Right atrium auricular region (tissue), 2 donors: ENCODE results near the gene FAM204A. TPM values are rescaled to one million over a fixed set of nuclear protein-coding genes. Genes with fewer than 3 reads are reported as not detected.

Experiments used
- DNase-seq: peaks from one replicate; pipeline ENCODE4 v3.0.0-alpha.2; 2019; ENCODE audit warnings: low spot score
- H3K27ac ChIP-seq, 2 donors: fragments of 200-600 bp; sonication (generic); 1 replicate in 1 of 2; 2 replicates in 1 of 2; pipeline ENCODE4 v1.5.1; 2016 to 2019
- H3K27me3 ChIP-seq, 2 donors: fragments of 200-600 bp; sonication (generic); one replicate each; pipeline versions ENCODE4 v1.5.1 to v1.6.0; 2017 to 2019
- H3K36me3 ChIP-seq: fragments of 200-600 bp; sonication (generic); one replicate; pipeline ENCODE4 v1.5.1; 2016
- H3K4me1 ChIP-seq, 2 donors: fragments of 200-600 bp; sonication (generic); one replicate each; pipeline versions ENCODE4 v1.5.1 to v1.6.0; 2017 to 2019
- H3K4me3 ChIP-seq, 2 donors: fragments of 200-600 bp; sonication (generic); 1 replicate in 1 of 2; 2 replicates in 1 of 2; pipeline ENCODE4 v1.5.1; 2017 to 2019; ENCODE audit warnings: mild to moderate bottlenecking in 1 of 2, moderate library complexity in 1 of 2
- H3K9me3 ChIP-seq, 2 donors: fragments of 200-600 bp; sonication (generic); one replicate each; pipeline ENCODE4 v1.5.1; 2019
- CTCF ChIP-seq, 2 donors: fragments of 200-600 bp; sonication (generic); IDR thresholded peaks; one replicate each; pipeline ENCODE4 v1.5.1; 2019; ENCODE audit warnings: antibody characterized with exemption in 2 of 2
- total RNA-seq, 2 donors: library from RNA; depleted of rRNA; stranded (reverse); fragments of >200 nt; gene quantifications; one replicate each; pipeline ENCODE4 v1.1.0, GENCODE V29; 2016

Gene FAM204A
- total RNA-seq, 2 donors from 2014 or later, result 35.8 to 63.6 TPM

GRCh38 chr10:118255355-118255754 is 86.8 kb downstream of the FAM204A start:
- Histone ChIP-seq H3K9me3 (no peaks in the 10 kb centered on the region), H3K36me3 (no peaks in the 10 kb centered on the region), H3K27me3 (no peaks in the 10 kb centered on the region), H3K4me3 (no peak overlapping the region), H3K4me1 (no peaks in the 10 kb centered on the region), H3K27ac (no peak overlapping the region)
- DNase-seq, result no peak
- TF ChIP-seq CTCF (IDR thresholded peaks at IDR 0.05), result no peak

GRCh38 chr10:118254654-118255053 is 87.5 kb downstream of the FAM204A start:
- DNase-seq, result no peak
- Histone ChIP-seq H3K27ac (no peak overlapping the region), H3K27me3 (no peaks in the 10 kb centered on the region), H3K4me1 (no peaks in the 10 kb centered on the region), H3K4me3 (no peak overlapping the region), H3K9me3 (no peaks in the 10 kb centered on the region), H3K36me3 (no peaks in the 10 kb centered on the region)
- no peak for TF ChIP-seq CTCF (IDR thresholded peaks at IDR 0.05)

- no peaks in the 10 kb centered on the region for H3K36me3 ChIP-seq
- no peak overlapping the region for H3K27ac ChIP-seq
- no peaks in the 10 kb centered on the region for H3K27me3 ChIP-seq
- H3K9me3 ChIP-seq, result no peaks in the 10 kb centered on the region
- no peak overlapping the region for H3K4me3 ChIP-seq
- TF ChIP-seq CTCF (IDR thresholded peaks at IDR 0.05), result no peak
- no peak for DNase-seq
- H3K4me1 ChIP-seq, result no peaks in the 10 kb centered on the region
Measured at GRCh38 chr10:118253397-118253796, 88.7 kb downstream of the FAM204A start.

- Histone ChIP-seq H3K27ac (no peak overlapping the region), H3K27me3 (peaks cover under 1 to 4% of the 10 kb centered on the region in 2 donors), H3K36me3 (no peaks in the 10 kb centered on the region), H3K4me3 (no peak overlapping the region), H3K4me1 (no peaks in the 10 kb centered on the region), H3K9me3 (no peaks in the 10 kb centered on the region)
- TF ChIP-seq CTCF (IDR thresholded peaks at IDR 0.05), result no peak
- DNase-seq, result no peak
Measured at GRCh38 chr10:118251791-118252190, 90.3 kb downstream of the FAM204A start.

- no peak for DNase-seq
- Histone ChIP-seq H3K9me3 (no peaks in the 10 kb centered on the region), H3K27ac (no peak overlapping the region), H3K4me1 (no peaks in the 10 kb centered on the region), H3K27me3 (peaks cover 4 to 12% of the 10 kb centered on the region in 2 donors), H3K4me3 (no peak overlapping the region), H3K36me3 (no peaks in the 10 kb centered on the region)
- TF ChIP-seq CTCF (IDR thresholded peaks at IDR 0.05), result no peak
Measured at GRCh38 chr10:118249714-118250113, 92.4 kb downstream of the FAM204A start.
